ENCODE measurements around the gene USP19.

The USP19 gene

GRCh38 chr3:49108346-49108745 lies 12.3 kb downstream of the USP19 start:
- TF ChIP-seq CTCF (IDR thresholded peaks at IDR 0.05) = no peak
- Histone ChIP-seq H3K9me3 (no peaks in the 10 kb centered on the region), H3K36me3 (peaks cover 71% of the 10 kb centered on the region), H3K4me3 (ENCODE audit: low read depth in 1 of 2, low read length in 1 of 2) (no peak overlapping the region), H3K27me3 (no peaks in the 10 kb centered on the region), H3K4me1 (ENCODE audit: control insufficient read depth in 1 of 2, insufficient read depth in 1 of 2, low read depth in 1 of 2, low read length in 1 of 2) (peaks cover 18% of the 10 kb centered on the region in 2 experiments), H3K27ac (no peak overlapping the region)

GRCh38 chr3:49104427-49105291 lies 16.0 kb downstream of the USP19 start, which contains the start of gene QARS1:
Gene QARS1 (minus strand): TSS chr3:49104757. CDS start chr3:49104733, 24 bp downstream.
- Histone ChIP-seq H3K36me3 (peaks cover 60% of the 10 kb centered on the region), H3K27me3 (no peaks in the 10 kb centered on the region), H3K4me1 (ENCODE audit: control insufficient read depth in 1 of 2, insufficient read depth in 1 of 2, low read depth in 1 of 2, low read length in 1 of 2) (peaks cover 18 to 20% of the 10 kb centered on the region in 2 experiments), H3K4me3 (ENCODE audit: low read depth in 1 of 2, low read length in 1 of 2) (peak within 1 kb of the TSS; percentile 92 to 96), H3K27ac (peak within 1 kb of the TSS; percentile 75), H3K9me3 (no peaks in the 10 kb centered on the region)
- TF ChIP-seq CTCF (IDR thresholded peaks at IDR 0.05) = no peak

GRCh38 chr3:49104052-49104426 lies 16.6 kb downstream of the USP19 start:
- H3K9me3 ChIP-seq = no peaks in the 10 kb centered on the region
- peak overlapping the region; percentile 92 to 96 for H3K4me3 ChIP-seq (ENCODE audit: low read depth in 1 of 2, low read length in 1 of 2)
- H3K27me3 ChIP-seq = no peaks in the 10 kb centered on the region
- H3K4me1 ChIP-seq (ENCODE audit: control insufficient read depth in 1 of 2, insufficient read depth in 1 of 2, low read depth in 1 of 2, low read length in 1 of 2) = peaks cover 18 to 20% of the 10 kb centered on the region in 2 experiments
- H3K27ac ChIP-seq = peak overlapping the region; percentile 75
- peaks cover 60% of the 10 kb centered on the region for H3K36me3 ChIP-seq
- TF ChIP-seq CTCF (IDR thresholded peaks at IDR 0.05) = no peak

GRCh38 chr3:49100046-49100615 lies 20.5 kb downstream of the USP19 start:
- no peaks in the 10 kb centered on the region for H3K27me3 ChIP-seq
- H3K27ac ChIP-seq = no peak overlapping the region
- H3K4me1 ChIP-seq (ENCODE audit: control insufficient read depth in 1 of 2, insufficient read depth in 1 of 2, low read depth in 1 of 2, low read length in 1 of 2) = peaks cover 14 to 16% of the 10 kb centered on the region in 2 experiments
- TF ChIP-seq CTCF (IDR thresholded peaks at IDR 0.05) = no peak
- no peaks in the 10 kb centered on the region for H3K9me3 ChIP-seq
- H3K36me3 ChIP-seq = peaks cover 47% of the 10 kb centered on the region
- H3K4me3 ChIP-seq (ENCODE audit: low read depth in 1 of 2, low read length in 1 of 2) = no peak overlapping the region

- H3K36me3 ChIP-seq = peaks cover 47% of the 10 kb centered on the region
- no peak overlapping the region for H3K4me3 ChIP-seq (ENCODE audit: low read depth in 1 of 2, low read length in 1 of 2)
- TF ChIP-seq CTCF (IDR thresholded peaks at IDR 0.05) = no peak
- H3K27me3 ChIP-seq = no peaks in the 10 kb centered on the region
- H3K27ac ChIP-seq = no peak overlapping the region
- H3K4me1 ChIP-seq (ENCODE audit: control insufficient read depth in 1 of 2, insufficient read depth in 1 of 2, low read depth in 1 of 2, low read length in 1 of 2) = peaks cover 14 to 18% of the 10 kb centered on the region in 2 experiments
- no peaks in the 10 kb centered on the region for H3K9me3 ChIP-seq
These were observed 21.6 kb downstream of the USP19 start for GRCh38 chr3:49098910-49099630.
